HepG2 (cell line): ENCODE results near the gene TSHZ2.

ENCODE experiments used
- FOXK2 ChIP-seq: fragments of 450-650 bp; IDR thresholded peaks from 2 replicates; pipeline ENCODE4 v1.6.1; 2016
- NR3C1 ChIP-seq: sonication (generic); formaldehyde crosslinking; IDR thresholded peaks from 2 replicates; pipeline ENCODE4 v1.4.0; 2020; ENCODE audit warnings: missing genetic modification reagents
- POLR2AphosphoS5 ChIP-seq: IDR thresholded peaks from 2 replicates; pipeline ENCODE4 v1.6.1; 2012; ENCODE audit warnings: low read depth, low read length
- ZSCAN21 ChIP-seq: sonication (generic); formaldehyde crosslinking; IDR thresholded peaks from 2 replicates; pipeline ENCODE4 v1.8.0; 2022; ENCODE audit warnings: mild to moderate bottlenecking, missing genetic modification reagents, moderate library complexity, borderline replicate concordance
- TF ChIP-seq, protein P1 (sequence below): sonication (generic); formaldehyde crosslinking; IDR thresholded peaks from 2 replicates; pipeline ENCODE4 v1.5.0; 2020; ENCODE audit warnings: mild to moderate bottlenecking, missing genetic modification reagents, moderate library complexity
- TF ChIP-seq, protein P2 (sequence below): sonication (generic); formaldehyde crosslinking; IDR thresholded peaks from 2 replicates; pipeline ENCODE4 v1.9.0; 2022; ENCODE audit warnings: missing genetic modification reagents, mild to moderate bottlenecking, borderline replicate concordance
- TF ChIP-seq, protein P3 (sequence below): sonication (generic); formaldehyde crosslinking; IDR thresholded peaks from 2 replicates; pipeline ENCODE4 v1.4.0; 2020; ENCODE audit warnings: missing genetic modification reagents
- TF ChIP-seq, protein P4 (sequence below): sonication (generic); formaldehyde crosslinking; IDR thresholded peaks from 2 replicates; pipeline ENCODE4 v1.4.0; 2020; ENCODE audit warnings: missing genetic modification reagents

DNA sequence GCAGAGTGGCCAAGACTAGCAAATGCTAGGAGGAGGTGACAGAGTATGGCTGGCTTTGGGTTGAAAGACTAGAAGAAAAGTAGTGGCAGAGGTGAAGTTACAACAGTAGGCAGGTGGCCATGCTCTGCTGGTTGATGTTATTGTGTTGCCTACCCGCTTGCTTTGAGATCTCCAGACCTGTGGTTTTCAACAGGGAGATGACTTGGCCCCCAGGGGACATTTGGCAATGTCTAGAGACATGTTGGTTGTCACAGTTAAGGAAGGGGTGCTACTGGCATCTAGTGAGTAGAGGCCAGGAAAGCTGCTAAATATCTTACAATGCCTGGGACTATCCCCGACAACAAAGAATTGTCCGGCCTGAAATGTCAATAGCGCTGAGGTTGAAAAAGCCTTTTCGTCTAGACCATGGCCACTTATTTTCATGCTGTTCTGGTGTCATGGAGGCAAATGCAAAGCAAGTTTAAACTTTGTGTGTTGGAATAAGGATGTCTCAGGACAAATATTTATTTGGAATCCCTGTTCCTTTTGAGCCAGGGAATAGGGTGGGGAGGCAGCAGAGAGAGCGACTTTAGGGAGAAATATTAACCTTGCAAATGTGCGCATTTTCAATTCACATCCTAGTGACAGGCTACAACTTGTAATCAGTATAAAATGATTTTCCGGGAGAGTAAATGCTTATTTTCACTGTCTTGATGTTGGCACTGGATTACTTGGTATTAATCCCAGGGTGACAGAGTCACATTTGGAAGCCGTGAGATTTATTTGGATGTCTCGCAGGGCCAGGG, 417.6 kb downstream of the TSHZ2 start:
- TF ChIP-seq, protein P1, sequence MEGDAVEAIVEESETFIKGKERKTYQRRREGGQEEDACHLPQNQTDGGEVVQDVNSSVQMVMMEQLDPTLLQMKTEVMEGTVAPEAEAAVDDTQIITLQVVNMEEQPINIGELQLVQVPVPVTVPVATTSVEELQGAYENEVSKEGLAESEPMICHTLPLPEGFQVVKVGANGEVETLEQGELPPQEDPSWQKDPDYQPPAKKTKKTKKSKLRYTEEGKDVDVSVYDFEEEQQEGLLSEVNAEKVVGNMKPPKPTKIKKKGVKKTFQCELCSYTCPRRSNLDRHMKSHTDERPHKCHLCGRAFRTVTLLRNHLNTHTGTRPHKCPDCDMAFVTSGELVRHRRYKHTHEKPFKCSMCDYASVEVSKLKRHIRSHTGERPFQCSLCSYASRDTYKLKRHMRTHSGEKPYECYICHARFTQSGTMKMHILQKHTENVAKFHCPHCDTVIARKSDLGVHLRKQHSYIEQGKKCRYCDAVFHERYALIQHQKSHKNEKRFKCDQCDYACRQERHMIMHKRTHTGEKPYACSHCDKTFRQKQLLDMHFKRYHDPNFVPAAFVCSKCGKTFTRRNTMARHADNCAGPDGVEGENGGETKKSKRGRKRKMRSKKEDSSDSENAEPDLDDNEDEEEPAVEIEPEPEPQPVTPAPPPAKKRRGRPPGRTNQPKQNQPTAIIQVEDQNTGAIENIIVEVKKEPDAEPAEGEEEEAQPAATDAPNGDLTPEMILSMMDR (CRISPR knock-in tag): no peak
- TF ChIP-seq, protein P2, sequence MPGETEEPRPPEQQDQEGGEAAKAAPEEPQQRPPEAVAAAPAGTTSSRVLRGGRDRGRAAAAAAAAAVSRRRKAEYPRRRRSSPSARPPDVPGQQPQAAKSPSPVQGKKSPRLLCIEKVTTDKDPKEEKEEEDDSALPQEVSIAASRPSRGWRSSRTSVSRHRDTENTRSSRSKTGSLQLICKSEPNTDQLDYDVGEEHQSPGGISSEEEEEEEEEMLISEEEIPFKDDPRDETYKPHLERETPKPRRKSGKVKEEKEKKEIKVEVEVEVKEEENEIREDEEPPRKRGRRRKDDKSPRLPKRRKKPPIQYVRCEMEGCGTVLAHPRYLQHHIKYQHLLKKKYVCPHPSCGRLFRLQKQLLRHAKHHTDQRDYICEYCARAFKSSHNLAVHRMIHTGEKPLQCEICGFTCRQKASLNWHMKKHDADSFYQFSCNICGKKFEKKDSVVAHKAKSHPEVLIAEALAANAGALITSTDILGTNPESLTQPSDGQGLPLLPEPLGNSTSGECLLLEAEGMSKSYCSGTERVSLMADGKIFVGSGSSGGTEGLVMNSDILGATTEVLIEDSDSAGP (CRISPR knock-in tag): no peak
- TF ChIP-seq, protein P3, sequence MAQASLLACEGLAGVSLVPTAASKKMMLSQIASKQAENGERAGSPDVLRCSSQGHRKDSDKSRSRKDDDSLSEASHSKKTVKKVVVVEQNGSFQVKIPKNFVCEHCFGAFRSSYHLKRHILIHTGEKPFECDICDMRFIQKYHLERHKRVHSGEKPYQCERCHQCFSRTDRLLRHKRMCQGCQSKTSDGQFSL: no peak
- TF ChIP-seq POLR2AphosphoS5 (no peak), FOXK2 (no peak), ZSCAN21 (CRISPR knock-in tag) (no peak), NR3C1 (CRISPR knock-in tag) (no peak)
- TF ChIP-seq, protein P4, sequence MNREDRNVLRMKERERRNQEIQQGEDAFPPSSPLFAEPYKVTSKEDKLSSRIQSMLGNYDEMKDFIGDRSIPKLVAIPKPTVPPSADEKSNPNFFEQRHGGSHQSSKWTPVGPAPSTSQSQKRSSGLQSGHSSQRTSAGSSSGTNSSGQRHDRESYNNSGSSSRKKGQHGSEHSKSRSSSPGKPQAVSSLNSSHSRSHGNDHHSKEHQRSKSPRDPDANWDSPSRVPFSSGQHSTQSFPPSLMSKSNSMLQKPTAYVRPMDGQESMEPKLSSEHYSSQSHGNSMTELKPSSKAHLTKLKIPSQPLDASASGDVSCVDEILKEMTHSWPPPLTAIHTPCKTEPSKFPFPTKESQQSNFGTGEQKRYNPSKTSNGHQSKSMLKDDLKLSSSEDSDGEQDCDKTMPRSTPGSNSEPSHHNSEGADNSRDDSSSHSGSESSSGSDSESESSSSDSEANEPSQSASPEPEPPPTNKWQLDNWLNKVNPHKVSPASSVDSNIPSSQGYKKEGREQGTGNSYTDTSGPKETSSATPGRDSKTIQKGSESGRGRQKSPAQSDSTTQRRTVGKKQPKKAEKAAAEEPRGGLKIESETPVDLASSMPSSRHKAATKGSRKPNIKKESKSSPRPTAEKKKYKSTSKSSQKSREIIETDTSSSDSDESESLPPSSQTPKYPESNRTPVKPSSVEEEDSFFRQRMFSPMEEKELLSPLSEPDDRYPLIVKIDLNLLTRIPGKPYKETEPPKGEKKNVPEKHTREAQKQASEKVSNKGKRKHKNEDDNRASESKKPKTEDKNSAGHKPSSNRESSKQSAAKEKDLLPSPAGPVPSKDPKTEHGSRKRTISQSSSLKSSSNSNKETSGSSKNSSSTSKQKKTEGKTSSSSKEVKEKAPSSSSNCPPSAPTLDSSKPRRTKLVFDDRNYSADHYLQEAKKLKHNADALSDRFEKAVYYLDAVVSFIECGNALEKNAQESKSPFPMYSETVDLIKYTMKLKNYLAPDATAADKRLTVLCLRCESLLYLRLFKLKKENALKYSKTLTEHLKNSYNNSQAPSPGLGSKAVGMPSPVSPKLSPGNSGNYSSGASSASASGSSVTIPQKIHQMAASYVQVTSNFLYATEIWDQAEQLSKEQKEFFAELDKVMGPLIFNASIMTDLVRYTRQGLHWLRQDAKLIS (CRISPR knock-in tag): no peak
